DND-41 (cell line): ENCODE measurements around the gene SLC23A2.
A peak's percentile ranks its signal among the peaks of the same experiment; 100 is the strongest.

ENCODE experiments used
- ATAC-seq: fragments of 200-7000 bp; cut with Tn5 transposase; 3 replicates; pipeline ENCODE4 v1.9.1; 2021; ENCODE audit warnings: low read depth; ENCODE audit not compliant: insufficient read depth
- DNase-seq: peaks from one replicate; pipeline ENCODE4 v3.0.0-alpha.2; 2020
- H2AFZ ChIP-seq: 2 replicates; pipeline ENCODE4 v1.6.0; 2012; ENCODE audit warnings: low read depth, low read length
- H3K27ac ChIP-seq: 2 replicates; pipeline ENCODE4 v1.5.1; 2012; ENCODE audit warnings: low read length, inconsistent platforms
- H3K27me3 ChIP-seq: fragments of 200-600 bp; sonication (generic); 2 replicates; pipeline ENCODE4 v1.6.0; 2012; ENCODE audit warnings: low read length, mild to moderate bottlenecking, inconsistent platforms; ENCODE audit not compliant: insufficient read depth, poor library complexity
- H3K36me3 ChIP-seq: 2 replicates; pipeline ENCODE4 v1.5.1; 2012; ENCODE audit warnings: low read length, inconsistent platforms; ENCODE audit not compliant: insufficient read depth
- H3K4me1 ChIP-seq: 2 replicates; pipeline ENCODE4 v1.5.1; 2012; ENCODE audit warnings: mild to moderate bottlenecking, low read length; ENCODE audit not compliant: insufficient read depth
- H3K4me2 ChIP-seq: 2 replicates; pipeline ENCODE4 v1.6.0; 2012; ENCODE audit warnings: mild to moderate bottlenecking, moderate library complexity, low read length, inconsistent platforms; ENCODE audit not compliant: insufficient read depth
- H3K4me3 ChIP-seq, 2 experiments: fragments of 200-600 bp in 1 of 2; shearing (Covaris generic) in 1 of 2; 2 replicates each; pipeline ENCODE4 v1.5.1; 2012 to 2016; ENCODE audit warnings: inconsistent platforms in 2 of 2, low read length in 2 of 2, mild to moderate bottlenecking in 2 of 2, low read depth in 1 of 2, moderate library complexity in 1 of 2
- H3K79me2 ChIP-seq: 2 replicates; pipeline ENCODE4 v1.6.0; 2012; ENCODE audit warnings: low read length, inconsistent platforms; ENCODE audit not compliant: insufficient read depth
- H3K9ac ChIP-seq: 2 replicates; pipeline ENCODE4 v1.6.0; 2012; ENCODE audit warnings: low read depth, mild to moderate bottlenecking, inconsistent platforms, low read length, moderate library complexity
- H3K9me3 ChIP-seq: 2 replicates; pipeline ENCODE4 v1.5.1; 2012; ENCODE audit warnings: low read length, moderate library complexity, mild to moderate bottlenecking, inconsistent platforms; ENCODE audit not compliant: insufficient read depth, severe bottlenecking
- H4K20me1 ChIP-seq: 2 replicates; pipeline ENCODE4 v1.6.0; 2012; ENCODE audit warnings: low read length; ENCODE audit not compliant: insufficient read depth
- EZH2 ChIP-seq: IDR thresholded peaks from 3 replicates; pipeline ENCODE4 v1.6.1; 2012; ENCODE audit warnings: borderline replicate concordance, low read depth, mild to moderate bottlenecking, moderate library complexity, low read length, inconsistent platforms; ENCODE audit not compliant: severe bottlenecking
- TF ChIP-seq, protein P1 (sequence below): IDR thresholded peaks from 2 replicates; pipeline ENCODE4 v1.5.1; 2012; ENCODE audit warnings: borderline replicate concordance, low read length, moderate library complexity, mild to moderate bottlenecking; ENCODE audit not compliant: poor library complexity, severe bottlenecking; ENCODE audit errors: extremely low read depth

The SLC23A2 gene

DNA sequence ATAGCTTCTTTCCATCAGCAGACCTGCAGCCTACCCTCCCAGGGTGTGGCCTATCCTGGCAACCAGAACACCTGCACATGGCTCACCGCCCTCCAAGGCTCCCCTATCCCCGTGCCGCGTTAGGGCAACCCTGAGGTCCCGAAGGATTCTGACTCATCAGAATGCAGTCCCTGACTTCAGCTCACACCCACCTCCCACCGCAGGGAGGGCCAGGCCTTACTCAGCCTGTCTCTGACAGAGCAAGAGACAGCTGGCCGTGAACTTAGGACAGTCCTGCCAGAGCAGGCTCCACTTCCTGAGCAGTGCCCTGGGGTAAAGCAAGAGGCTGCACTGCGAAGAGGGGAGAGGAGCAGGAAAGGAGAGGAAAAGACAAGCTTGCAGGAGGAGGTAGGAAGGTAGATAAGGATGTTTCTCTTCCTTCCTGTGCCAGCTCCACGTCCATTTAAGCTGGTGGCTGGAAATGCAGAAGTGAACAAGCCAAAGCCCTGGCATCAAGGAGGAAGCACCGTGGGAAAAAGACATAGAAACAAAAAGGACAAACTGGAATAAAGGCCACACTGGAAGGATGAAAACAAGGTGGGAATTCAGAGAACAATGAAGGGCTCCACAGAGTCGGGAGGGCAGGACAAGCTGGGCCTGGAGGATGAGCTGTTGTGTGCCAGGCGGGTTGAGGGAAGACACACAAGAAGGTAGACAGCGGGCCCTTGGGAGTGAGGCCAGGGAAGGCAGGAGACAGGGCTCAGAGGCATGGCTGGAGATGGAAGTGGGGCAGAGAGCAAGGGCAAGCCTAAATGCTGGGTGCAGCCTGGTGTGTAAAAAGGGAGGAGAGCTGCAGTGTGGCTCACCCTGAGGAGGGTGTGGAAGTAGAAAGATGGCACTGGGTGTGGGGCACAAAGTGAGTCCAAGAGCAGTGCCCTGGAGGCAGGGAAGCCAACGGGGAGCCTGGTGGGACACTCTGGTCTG lies 102.7 kb downstream of the SLC23A2 start:
- Histone ChIP-seq H2AFZ (no peak overlapping the region), H3K4me2 (no peak overlapping the region), H3K4me1 (no peaks in the 10 kb centered on the region), H3K36me3 (peaks cover 74% of the 10 kb centered on the region), H3K4me3 (no peak overlapping the region), H3K9me3 (no peaks in the 10 kb centered on the region), H3K27ac (no peak overlapping the region), H4K20me1 (peaks cover 38% of the 10 kb centered on the region), H3K27me3 (no peaks in the 10 kb centered on the region), H3K79me2 (no peaks in the 10 kb centered on the region), H3K9ac (no peak overlapping the region)
- ATAC-seq (peak; percentile 18; the same call in 1 of the 3 replicates), DNase-seq (no peak)
- TF ChIP-seq, protein P1, sequence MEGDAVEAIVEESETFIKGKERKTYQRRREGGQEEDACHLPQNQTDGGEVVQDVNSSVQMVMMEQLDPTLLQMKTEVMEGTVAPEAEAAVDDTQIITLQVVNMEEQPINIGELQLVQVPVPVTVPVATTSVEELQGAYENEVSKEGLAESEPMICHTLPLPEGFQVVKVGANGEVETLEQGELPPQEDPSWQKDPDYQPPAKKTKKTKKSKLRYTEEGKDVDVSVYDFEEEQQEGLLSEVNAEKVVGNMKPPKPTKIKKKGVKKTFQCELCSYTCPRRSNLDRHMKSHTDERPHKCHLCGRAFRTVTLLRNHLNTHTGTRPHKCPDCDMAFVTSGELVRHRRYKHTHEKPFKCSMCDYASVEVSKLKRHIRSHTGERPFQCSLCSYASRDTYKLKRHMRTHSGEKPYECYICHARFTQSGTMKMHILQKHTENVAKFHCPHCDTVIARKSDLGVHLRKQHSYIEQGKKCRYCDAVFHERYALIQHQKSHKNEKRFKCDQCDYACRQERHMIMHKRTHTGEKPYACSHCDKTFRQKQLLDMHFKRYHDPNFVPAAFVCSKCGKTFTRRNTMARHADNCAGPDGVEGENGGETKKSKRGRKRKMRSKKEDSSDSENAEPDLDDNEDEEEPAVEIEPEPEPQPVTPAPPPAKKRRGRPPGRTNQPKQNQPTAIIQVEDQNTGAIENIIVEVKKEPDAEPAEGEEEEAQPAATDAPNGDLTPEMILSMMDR, result no peak
- TF ChIP-seq EZH2, result no peak

DNA sequence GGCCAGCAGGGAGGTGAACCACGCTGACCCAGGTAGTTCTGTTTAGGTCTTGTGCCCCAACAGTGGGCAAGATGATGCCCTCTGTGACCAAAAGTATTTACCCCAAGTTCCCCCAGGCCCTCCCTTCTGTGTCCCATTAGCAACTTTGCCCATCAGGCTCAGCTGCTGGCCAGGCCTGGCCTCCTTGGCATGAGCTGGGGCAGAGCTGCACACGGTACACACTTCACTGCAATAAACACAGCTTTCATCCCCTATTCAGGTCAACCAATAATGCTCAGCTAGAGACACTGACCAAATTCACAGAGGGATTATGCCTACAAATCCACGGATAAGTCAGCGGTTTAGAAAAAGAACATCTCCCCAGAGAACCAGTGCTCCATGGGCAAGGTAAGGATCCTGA lies 103.7 kb downstream of the SLC23A2 start:
- no peak for ATAC-seq
- Histone ChIP-seq H3K4me3 (no peak overlapping the region), H3K9me3 (no peaks in the 10 kb centered on the region), H3K27ac (no peak overlapping the region), H2AFZ (no peak overlapping the region), H3K27me3 (no peaks in the 10 kb centered on the region), H3K36me3 (peaks cover 77% of the 10 kb centered on the region), H3K4me1 (no peaks in the 10 kb centered on the region), H3K79me2 (no peaks in the 10 kb centered on the region), H3K4me2 (no peak overlapping the region), H4K20me1 (peaks cover 39% of the 10 kb centered on the region), H3K9ac (no peak overlapping the region)
- TF ChIP-seq EZH2, result no peak
- TF ChIP-seq, protein P1, result no peak
- no peak for DNase-seq

DNA sequence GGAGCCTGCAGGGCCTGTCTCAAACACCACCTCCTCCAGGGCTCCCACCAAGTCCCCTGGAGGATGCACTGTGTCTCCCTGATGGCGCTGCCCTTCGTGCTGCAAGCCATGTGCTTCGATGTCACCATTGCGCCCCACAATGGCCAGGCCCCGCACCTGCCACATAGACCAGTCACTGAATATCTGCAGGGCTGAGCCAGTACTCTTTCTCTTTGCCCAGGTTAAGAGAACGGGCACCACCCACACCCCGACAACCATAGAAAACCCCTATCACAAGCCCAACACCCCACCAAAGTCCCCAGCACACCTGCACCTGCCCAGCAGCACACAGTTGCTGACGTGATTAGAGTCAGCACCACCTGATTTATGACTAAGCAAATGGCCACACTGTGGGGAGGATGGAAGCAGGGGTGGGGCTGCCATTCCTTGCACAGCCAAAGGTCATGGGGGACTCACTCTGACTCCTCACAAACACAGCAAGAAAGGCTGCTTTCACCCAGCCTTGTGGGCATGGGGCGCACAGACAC lies 104.3 kb downstream of the SLC23A2 start:
- no peaks in the 10 kb centered on the region for H3K4me1 ChIP-seq
- peak; percentile 51; the same call in 2 of the 3 replicates for ATAC-seq
- no peaks in the 10 kb centered on the region for H3K27me3 ChIP-seq
- H4K20me1 ChIP-seq, result peaks cover 39% of the 10 kb centered on the region
- H3K27ac ChIP-seq, result no peak overlapping the region
- no peak overlapping the region for H3K9ac ChIP-seq
- H3K36me3 ChIP-seq, result peaks cover 77% of the 10 kb centered on the region
- no peak overlapping the region for H2AFZ ChIP-seq
- no peak for DNase-seq
- H3K4me3 ChIP-seq, result no peak overlapping the region
- H3K9me3 ChIP-seq, result no peaks in the 10 kb centered on the region
- H3K79me2 ChIP-seq, result no peaks in the 10 kb centered on the region
- H3K4me2 ChIP-seq, result no peak overlapping the region
- TF ChIP-seq EZH2, result no peak
- TF ChIP-seq, protein P1, result peak; percentile 27
